Effector memory CD8-positive, alpha-beta T cell (primary cell): Measurements from ENCODE around the gene CBFA2T3.

Source experiments
- ATAC-seq: fragments of 150-1000 bp; cut with Tn5 transposase; replicated peaks from 2 replicates; pipeline ENCODE4 v1.10.0; 2021; ENCODE audit warnings: mild to moderate bottlenecking, moderate library complexity
- DNase-seq, 3 experiments: peaks; one replicate each; pipeline ENCODE4 v3.0.0; 2021
- H3K27ac Mint-ChIP-seq, 2 donors: one replicate each; pipeline ENCODE4 v1.8.0; 2022; ENCODE audit warnings: mild to moderate bottlenecking in 2 of 2, mixed read lengths in 2 of 2, moderate library complexity in 2 of 2
- H3K27me3 Mint-ChIP-seq, 2 donors: one replicate each; pipeline ENCODE4 v1.8.0; 2022; ENCODE audit warnings: mixed read lengths in 2 of 2
- H3K36me3 Mint-ChIP-seq: one replicate; pipeline ENCODE4 v1.8.0; 2022; ENCODE audit warnings: mild to moderate bottlenecking, moderate library complexity, mixed read lengths; ENCODE audit not compliant: insufficient read depth
- H3K4me1 Mint-ChIP-seq, 2 donors: one replicate each; pipeline ENCODE4 v1.8.0; 2022; ENCODE audit warnings: low read depth in 2 of 2, mixed read lengths in 2 of 2
- H3K4me3 Mint-ChIP-seq, 2 donors: one replicate each; pipeline ENCODE4 v1.8.0; 2022; ENCODE audit warnings: mild to moderate bottlenecking in 2 of 2, mixed read lengths in 2 of 2, moderate library complexity in 2 of 2
- H3K9me3 Mint-ChIP-seq, 2 donors: one replicate each; pipeline ENCODE4 v1.8.0; 2022; ENCODE audit warnings: mixed read lengths in 2 of 2
- total RNA-seq, 9 experiments: gene quantifications; one replicate each; lab custom pipeline; 2026; lab: John Stamatoyannopoulos, UW

CBFA2T3 gene
- total RNA-seq, result 0 to 0.53 (median 0) reads per million in 9 experiments

- H3K4me1 Mint-ChIP-seq, result peaks cover 0 to 7% of the 10 kb centered on the region in 2 donors
- ATAC-seq (no peak), DNase-seq (no peak)
Observed at GRCh38 chr16:88977018-88977811, at the start of gene CBFA2T3. Gene CBFA2T3, minus strand, starts transcription at chr16:88977207. Its CDS starts 400 bp downstream, at chr16:88976807.

GRCh38 chr16:89026121-89026612 lies 49.2 kb upstream of the CBFA2T3 start:
- H3K4me3 Mint-ChIP-seq, result peak overlapping the region; percentile 21 to 40
- peak overlapping the region; percentile 27 to 74 for H3K27ac Mint-ChIP-seq
- no peaks in the 10 kb centered on the region for H3K27me3 Mint-ChIP-seq
- peaks cover 5 to 10% of the 10 kb centered on the region in 2 donors for H3K4me1 Mint-ChIP-seq
- ATAC-seq, result peak; percentile 96
- H3K36me3 Mint-ChIP-seq, result peaks cover 5% of the 10 kb centered on the region
- DNase-seq, result peak; percentile 47 to 54 (median 50)
- H3K9me3 Mint-ChIP-seq, result peaks cover 0 to 5% of the 10 kb centered on the region in 2 donors

More at GRCh38 chr16:88977018-88977811, at the start of gene CBFA2T3:
- H3K27me3 Mint-ChIP-seq, result peaks cover 43 to 94% of the 10 kb centered on the region in 2 donors
- no peaks in the 10 kb centered on the region for H3K9me3 Mint-ChIP-seq
- H3K4me3 Mint-ChIP-seq, result peak within 1 kb of the TSS in 1 of 2 donors; percentile 52
- H3K27ac Mint-ChIP-seq, result no peak within 1 kb of the TSS
- H3K36me3 Mint-ChIP-seq, result no peaks in the 10 kb centered on the region

- H3K4me3 Mint-ChIP-seq, result peak overlapping the region; percentile 21 to 40
- ATAC-seq (no peak), DNase-seq (no peak)
- H3K9me3 Mint-ChIP-seq, result peaks cover 0 to 5% of the 10 kb centered on the region in 2 donors
- peak overlapping the region; percentile 27 to 74 for H3K27ac Mint-ChIP-seq
- H3K36me3 Mint-ChIP-seq, result peaks cover 5% of the 10 kb centered on the region
- peaks cover 5 to 10% of the 10 kb centered on the region in 2 donors for H3K4me1 Mint-ChIP-seq
- H3K27me3 Mint-ChIP-seq, result no peaks in the 10 kb centered on the region
Observed at GRCh38 chr16:89025636-89026035, 48.6 kb upstream of the CBFA2T3 start.

DNA sequence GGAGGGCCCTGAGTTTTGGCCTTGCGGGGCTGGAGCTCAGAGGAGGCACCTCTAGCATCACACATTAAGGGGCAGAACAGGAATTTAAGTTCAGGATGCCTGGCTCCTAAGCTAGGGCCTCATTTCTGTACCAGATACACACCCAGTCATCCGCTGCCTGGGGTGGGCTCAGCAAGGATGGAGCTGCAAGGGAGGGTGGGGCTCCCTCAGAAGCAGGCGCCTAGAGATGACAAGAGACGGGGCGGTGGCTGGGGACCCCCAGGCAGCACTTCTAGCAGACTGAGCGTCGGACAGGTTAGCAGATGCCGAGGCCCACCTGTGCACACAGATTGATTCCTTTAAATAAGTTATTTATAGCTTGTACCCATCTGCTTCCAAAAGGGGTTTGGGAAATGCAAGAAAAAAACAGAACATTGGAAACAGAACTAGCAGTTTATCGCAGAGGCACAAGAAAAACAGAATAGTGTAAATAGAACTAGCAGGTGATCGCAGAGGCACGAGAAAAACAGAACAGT lies 47.6 kb upstream of the CBFA2T3 start:
- DNase-seq (no peak), ATAC-seq (no peak)
- peaks cover 0 to 5% of the 10 kb centered on the region in 2 donors for H3K9me3 Mint-ChIP-seq
- H3K27ac Mint-ChIP-seq, result peak overlapping the region in 1 of 2 donors; percentile 49
- H3K4me3 Mint-ChIP-seq, result no peak overlapping the region
- peaks cover 10% of the 10 kb centered on the region for H3K36me3 Mint-ChIP-seq
- no peaks in the 10 kb centered on the region for H3K27me3 Mint-ChIP-seq
- H3K4me1 Mint-ChIP-seq, result peaks cover 5 to 17% of the 10 kb centered on the region in 2 donors

DNA sequence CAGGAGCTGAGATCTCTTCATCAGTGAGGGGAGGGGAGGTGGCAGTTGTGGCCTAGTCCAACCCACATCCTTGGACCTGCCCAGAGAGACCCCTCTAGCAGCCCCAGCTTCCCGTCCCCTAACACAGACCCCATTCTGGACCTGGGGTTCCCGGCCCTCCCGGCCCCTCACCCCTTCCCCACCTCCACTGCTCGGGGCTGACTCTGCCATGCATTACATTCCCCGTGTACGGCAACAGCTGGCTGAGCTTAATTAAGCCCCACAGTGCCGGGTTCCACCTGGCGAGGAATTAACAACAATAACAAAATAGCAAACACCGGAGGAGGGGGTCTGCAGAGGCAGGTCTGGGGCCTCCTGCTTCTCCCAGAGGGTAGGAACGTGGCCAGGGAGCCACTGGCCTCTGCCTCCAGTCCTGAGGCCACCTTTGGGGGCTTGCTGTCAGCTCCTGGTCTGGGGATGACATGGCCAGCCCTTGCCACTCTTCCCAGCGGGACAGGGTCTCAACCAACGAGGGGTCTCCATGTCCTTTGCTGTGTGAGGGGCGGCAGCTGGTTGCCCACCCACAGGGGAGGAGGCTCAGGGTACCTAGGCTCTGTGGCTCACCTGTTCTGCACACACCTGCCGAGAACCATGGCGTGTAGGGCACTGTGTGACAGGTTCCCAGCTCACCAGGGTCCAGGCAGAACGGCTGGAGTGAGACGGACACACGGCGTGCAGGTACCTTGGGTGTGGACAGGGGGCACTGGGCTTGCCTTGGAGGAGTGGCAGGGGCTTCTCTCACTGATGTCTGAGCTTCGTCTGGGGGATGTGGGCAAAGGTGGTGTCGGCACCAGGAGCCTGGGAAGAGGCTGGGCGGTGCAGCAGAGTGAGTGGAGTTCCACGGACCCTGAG lies 46.9 kb upstream of the CBFA2T3 start:
- H3K36me3 Mint-ChIP-seq, result peaks cover 10% of the 10 kb centered on the region
- no peak overlapping the region for H3K4me3 Mint-ChIP-seq
- peaks cover 5 to 17% of the 10 kb centered on the region in 2 donors for H3K4me1 Mint-ChIP-seq
- H3K9me3 Mint-ChIP-seq, result peaks cover 0 to 5% of the 10 kb centered on the region in 2 donors
- H3K27me3 Mint-ChIP-seq, result no peaks in the 10 kb centered on the region
- no peak for DNase-seq
- no peak overlapping the region for H3K27ac Mint-ChIP-seq
- no peak for ATAC-seq

DNA sequence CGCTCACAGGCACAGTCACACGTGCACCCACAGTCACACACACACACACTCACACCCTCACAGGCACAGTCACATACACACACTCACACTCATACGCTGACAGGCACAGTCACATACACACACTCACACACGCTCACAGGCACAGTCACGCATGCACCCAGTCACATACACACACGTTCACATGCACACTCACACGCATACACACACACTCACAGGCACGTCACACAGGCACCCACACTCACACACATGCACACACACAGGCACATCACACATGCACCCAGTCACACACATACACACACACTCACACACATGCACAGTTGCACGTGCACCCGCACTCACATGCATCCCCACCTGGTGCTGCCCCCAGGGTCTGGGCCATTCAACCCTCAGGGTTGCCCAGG lies 46.1 kb upstream of the CBFA2T3 start:
- Mint-ChIP-seq H3K27ac (no peak overlapping the region), H3K4me1 (peaks cover 5 to 17% of the 10 kb centered on the region in 2 donors), H3K4me3 (peak overlapping the region in 1 of 2 donors; percentile 1), H3K27me3 (no peaks in the 10 kb centered on the region), H3K36me3 (peaks cover 10% of the 10 kb centered on the region), H3K9me3 (peaks cover 0 to 5% of the 10 kb centered on the region in 2 donors)
- ATAC-seq, result no peak
- no peak for DNase-seq

GRCh38 chr16:89022051-89022836 lies 45.2 kb upstream of the CBFA2T3 start:
- Mint-ChIP-seq H3K4me3 (no peak overlapping the region), H3K9me3 (peaks cover 0 to 1% of the 10 kb centered on the region in 2 donors), H3K27me3 (no peaks in the 10 kb centered on the region), H3K27ac (no peak overlapping the region), H3K36me3 (peaks cover 10% of the 10 kb centered on the region), H3K4me1 (peaks cover 5 to 17% of the 10 kb centered on the region in 2 donors)
- no peak for ATAC-seq
- DNase-seq, result no peak

DNA sequence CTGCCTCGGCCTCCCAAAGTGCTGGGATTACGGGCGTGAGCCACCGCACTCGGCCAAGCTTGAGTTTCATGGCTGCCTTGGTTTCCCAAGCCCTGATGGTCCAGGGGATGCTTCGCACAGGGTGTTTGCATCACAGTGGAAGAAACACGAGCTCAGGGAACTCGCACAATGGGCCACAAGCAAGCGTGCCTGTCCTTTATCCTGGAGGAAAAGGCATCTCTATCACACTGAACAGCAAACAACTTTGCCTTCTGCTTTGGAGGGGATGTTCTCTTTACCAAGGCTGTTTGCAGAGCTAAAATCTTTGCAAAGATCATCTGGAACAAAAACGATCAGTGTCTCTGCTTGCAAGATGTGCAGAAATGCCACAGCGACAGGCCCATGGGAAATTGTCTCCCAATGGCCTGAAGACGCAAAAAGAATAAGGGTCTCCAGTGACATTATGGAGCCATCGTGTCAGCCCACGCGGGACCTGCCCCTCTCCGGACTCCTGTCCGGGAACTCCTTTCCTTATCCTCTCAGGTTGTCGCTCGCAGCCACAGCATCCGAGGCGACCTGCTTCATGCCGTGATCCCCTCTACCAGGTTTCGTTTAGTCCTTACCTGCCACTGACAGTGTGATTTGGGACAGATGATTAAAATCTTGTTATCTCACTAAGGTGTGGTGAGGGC lies 44.1 kb upstream of the CBFA2T3 start:
- no peak overlapping the region for H3K27ac Mint-ChIP-seq
- H3K4me3 Mint-ChIP-seq, result no peak overlapping the region
- H3K9me3 Mint-ChIP-seq, result no peaks in the 10 kb centered on the region
- H3K4me1 Mint-ChIP-seq, result peaks cover 5 to 11% of the 10 kb centered on the region in 2 donors
- ATAC-seq (no peak), DNase-seq (no peak)
- peaks cover 10% of the 10 kb centered on the region for H3K36me3 Mint-ChIP-seq
- H3K27me3 Mint-ChIP-seq, result no peaks in the 10 kb centered on the region

DNA sequence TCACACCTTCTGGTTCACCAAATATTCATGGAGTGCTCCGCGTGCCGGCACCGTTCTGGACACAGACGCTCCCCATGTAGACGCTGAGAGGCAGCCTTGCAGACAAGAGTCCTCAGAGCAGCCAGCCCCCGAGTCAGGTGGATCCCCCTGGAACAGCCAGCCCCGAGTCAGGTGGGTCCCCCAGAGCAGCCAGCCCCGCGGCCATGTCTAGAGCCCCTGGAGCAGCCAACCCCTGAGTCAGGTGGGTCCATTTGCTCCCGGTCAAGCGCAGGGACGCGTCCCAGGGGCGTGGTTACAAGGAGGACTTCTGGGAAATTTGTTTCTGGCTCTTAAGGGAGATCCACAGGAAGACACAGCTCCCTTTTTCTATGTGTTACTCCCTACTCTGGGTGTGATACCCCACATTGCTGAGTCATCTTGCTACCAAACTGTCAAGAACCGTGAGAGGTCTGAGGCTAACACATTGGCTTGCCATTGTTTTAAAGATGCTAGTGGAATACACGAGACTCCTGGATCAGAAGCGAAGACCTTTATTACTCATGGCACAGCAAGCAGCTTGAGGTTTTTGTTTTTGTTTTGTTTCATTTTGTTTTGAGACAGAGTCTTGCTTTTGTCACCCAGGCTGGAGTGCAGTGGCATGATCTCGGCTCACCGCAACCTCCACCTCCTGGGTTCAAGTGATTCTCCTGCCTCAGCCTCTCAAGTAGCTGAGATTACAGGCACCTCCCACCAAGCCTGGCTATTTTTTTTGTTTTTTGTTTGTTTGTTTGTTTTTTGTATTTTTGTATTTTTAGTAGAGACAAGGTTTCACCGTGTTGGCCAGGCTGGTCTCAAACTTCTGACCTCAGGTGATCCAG lies 43.3 kb upstream of the CBFA2T3 start:
- ATAC-seq (peak; percentile 93), DNase-seq (peak in 1 of 3 experiments; percentile 31)
- H3K27me3 Mint-ChIP-seq, result no peaks in the 10 kb centered on the region
- H3K36me3 Mint-ChIP-seq, result peaks cover 5% of the 10 kb centered on the region
- H3K4me3 Mint-ChIP-seq, result peak overlapping the region; percentile 27 to 48
- no peak overlapping the region for H3K27ac Mint-ChIP-seq
- no peaks in the 10 kb centered on the region for H3K9me3 Mint-ChIP-seq
- H3K4me1 Mint-ChIP-seq, result peaks cover 5 to 11% of the 10 kb centered on the region in 2 donors

DNA sequence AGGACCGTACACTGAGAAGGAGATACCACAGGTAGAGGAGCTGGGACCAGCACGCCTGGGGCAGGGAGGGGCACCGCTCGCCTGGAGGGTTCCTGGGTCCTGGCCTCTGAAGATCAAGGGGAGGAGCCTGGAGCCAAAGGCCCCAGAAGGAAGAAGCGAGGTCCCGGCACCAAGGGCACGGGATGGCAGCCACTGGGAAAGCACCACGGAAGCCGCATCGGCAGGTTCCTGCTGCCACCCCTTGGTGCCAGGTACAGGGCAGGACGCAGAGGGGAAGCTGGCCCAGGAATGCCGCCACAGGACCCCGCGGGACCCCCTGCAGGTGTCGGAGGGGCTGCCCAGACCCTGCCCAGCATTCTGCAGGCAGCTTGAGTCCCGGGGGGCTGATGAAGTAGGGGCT lies 42.5 kb upstream of the CBFA2T3 start:
- Mint-ChIP-seq H3K9me3 (no peaks in the 10 kb centered on the region), H3K27me3 (no peaks in the 10 kb centered on the region), H3K36me3 (peaks cover 5% of the 10 kb centered on the region), H3K4me3 (no peak overlapping the region), H3K27ac (no peak overlapping the region), H3K4me1 (peaks cover 3 to 11% of the 10 kb centered on the region in 2 donors)
- DNase-seq (no peak), ATAC-seq (no peak)

DNA sequence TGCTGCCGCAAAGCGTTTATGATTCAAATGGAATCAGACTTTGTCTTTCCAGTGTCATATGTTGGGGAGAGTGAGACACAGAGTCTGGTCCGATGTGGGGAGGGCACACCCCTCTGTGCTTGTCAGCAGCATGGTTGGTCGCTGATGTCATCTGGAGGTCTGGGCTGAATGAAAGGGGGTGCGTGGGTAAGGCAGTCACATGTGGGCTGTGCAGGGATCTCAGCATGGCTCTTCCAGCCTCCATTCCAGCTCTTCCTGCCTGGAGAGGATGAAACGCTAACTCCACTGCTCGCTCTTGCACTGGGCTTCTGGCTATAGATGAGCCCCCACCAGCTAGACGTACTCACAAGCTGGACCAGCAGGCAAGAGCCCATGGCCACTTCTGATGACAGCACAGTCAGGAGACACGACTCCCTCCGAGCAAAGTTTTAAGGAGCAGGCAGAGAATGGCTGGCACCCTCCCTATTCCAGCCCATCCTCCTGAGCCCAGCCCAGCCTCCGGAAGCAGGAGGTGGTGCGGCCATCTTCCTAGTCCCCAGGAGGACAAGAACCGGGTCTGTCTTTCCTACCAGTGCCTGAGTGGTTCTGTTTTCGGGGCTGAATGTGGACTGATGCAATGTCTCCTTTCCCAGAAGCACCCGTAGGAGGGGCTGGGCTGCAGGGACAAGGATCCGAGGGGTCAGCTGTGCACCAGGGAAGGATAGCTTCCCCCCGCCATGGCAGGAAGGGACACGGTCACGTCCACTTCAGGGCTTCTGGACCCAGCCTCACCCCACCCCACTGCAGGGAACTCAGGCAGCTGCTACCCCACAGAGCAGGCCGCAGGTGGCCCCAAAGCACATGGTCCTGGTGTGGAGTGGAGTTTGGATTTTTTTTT lies 41.5 kb upstream of the CBFA2T3 start:
- peaks cover 5% of the 10 kb centered on the region for H3K36me3 Mint-ChIP-seq
- DNase-seq (no peak), ATAC-seq (no peak)
- H3K27me3 Mint-ChIP-seq, result peaks cover 6 to 8% of the 10 kb centered on the region in 2 donors
- H3K27ac Mint-ChIP-seq, result no peak overlapping the region
- H3K9me3 Mint-ChIP-seq, result no peaks in the 10 kb centered on the region
- H3K4me1 Mint-ChIP-seq, result peaks cover 3 to 11% of the 10 kb centered on the region in 2 donors
- H3K4me3 Mint-ChIP-seq, result no peak overlapping the region
